Measurements from ENCODE around the gene ZDBF2. TPM values are rescaled to one million over a fixed set of nuclear protein-coding genes. Genes with fewer than 3 reads are reported as not detected.

Gene ZDBF2
- total RNA-seq, 4 donors from 2014 or later, result 2.6 to 12.4 (median 4.5) TPM

- H3K36me3 ChIP-seq, result no peaks in the 10 kb centered on the region
- TF ChIP-seq POLR2A (IDR thresholded peaks at IDR 0.05), result no peak
- TF ChIP-seq CTCF (IDR thresholded peaks at IDR 0.05), result no peak
Observed at GRCh38 chr2:206343144-206343543, 68.7 kb downstream of the ZDBF2 start.

DNA sequence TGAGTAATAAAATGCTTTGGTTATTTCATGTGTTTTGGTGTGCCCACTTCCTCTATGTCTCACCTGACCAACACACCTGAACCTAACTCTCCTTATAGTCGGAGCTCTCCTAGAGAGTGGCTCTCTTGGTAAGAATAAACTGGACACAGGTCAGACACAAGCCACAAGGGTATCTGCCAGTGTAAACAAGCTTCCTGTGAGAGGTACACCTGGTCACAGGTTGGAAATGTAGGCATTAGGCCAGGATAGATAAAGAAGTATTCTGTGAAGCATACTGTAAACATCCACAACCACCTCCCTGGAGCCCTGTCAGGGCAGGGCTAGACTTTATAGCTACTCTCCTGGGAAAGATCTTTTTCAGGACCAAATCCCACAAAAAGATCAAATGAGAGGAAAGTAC, 69.4 kb downstream of the ZDBF2 start:
- no peak overlapping the region for H3K4me3 ChIP-seq
- no peak overlapping the region for H3K27ac ChIP-seq
- DNase-seq, result no peak
- H3K27me3 ChIP-seq, result no peaks in the 10 kb centered on the region
- H3K4me1 ChIP-seq, result no peaks in the 10 kb centered on the region
- H3K36me3 ChIP-seq, result no peaks in the 10 kb centered on the region
- no peaks in the 10 kb centered on the region for H3K9me3 ChIP-seq
- no peak for TF ChIP-seq POLR2A (IDR thresholded peaks at IDR 0.05)
- no peak for TF ChIP-seq CTCF (IDR thresholded peaks at IDR 0.05)

More at GRCh38 chr2:206343144-206343543, 68.7 kb downstream of the ZDBF2 start:
- Histone ChIP-seq H3K9me3 (no peaks in the 10 kb centered on the region), H3K4me1 (no peaks in the 10 kb centered on the region), H3K27ac (no peak overlapping the region), H3K4me3 (no peak overlapping the region), H3K27me3 (no peaks in the 10 kb centered on the region)
- no peak for DNase-seq

GRCh38 chr2:206345606-206346005, 71.1 kb downstream of the ZDBF2 start:
- Histone ChIP-seq H3K27me3 (no peaks in the 10 kb centered on the region), H3K4me1 (no peaks in the 10 kb centered on the region)
- no peak for TF ChIP-seq CTCF (IDR thresholded peaks at IDR 0.05)
- no peak for TF ChIP-seq POLR2A (IDR thresholded peaks at IDR 0.05)

DNA sequence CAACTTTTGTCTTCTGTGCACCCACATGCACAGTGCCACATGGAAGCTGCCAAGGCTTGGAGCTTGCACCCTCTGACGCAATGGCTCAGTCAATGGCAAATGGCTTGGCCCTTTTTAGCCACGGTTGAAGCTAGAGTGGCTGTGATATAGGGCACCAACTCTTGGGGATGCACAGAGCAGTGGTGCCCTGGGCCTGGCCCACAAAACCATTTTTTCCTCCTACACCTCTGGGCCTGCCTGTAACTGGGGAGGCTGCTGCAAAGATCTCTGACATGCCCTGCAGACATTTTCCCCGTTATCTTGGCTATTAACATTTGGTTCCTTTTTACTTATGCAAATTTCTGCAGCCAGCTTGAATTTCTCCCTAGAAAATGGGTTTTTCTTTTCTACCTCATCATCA, 74.9 kb downstream of the ZDBF2 start:
- Histone ChIP-seq H3K4me1 (no peaks in the 10 kb centered on the region), H3K9me3 (no peaks in the 10 kb centered on the region), H3K27me3 (no peaks in the 10 kb centered on the region), H3K27ac (no peak overlapping the region), H3K4me3 (no peak overlapping the region), H3K36me3 (no peaks in the 10 kb centered on the region)
- no peak for TF ChIP-seq POLR2A (IDR thresholded peaks at IDR 0.05)
- TF ChIP-seq CTCF (IDR thresholded peaks at IDR 0.05), result no peak
- no peak for DNase-seq

More at GRCh38 chr2:206345606-206346005, 71.1 kb downstream of the ZDBF2 start:
- H3K4me3 ChIP-seq, result no peak overlapping the region
- H3K9me3 ChIP-seq, result no peaks in the 10 kb centered on the region
- no peak overlapping the region for H3K27ac ChIP-seq
- no peaks in the 10 kb centered on the region for H3K36me3 ChIP-seq
- DNase-seq, result no peak

DNA sequence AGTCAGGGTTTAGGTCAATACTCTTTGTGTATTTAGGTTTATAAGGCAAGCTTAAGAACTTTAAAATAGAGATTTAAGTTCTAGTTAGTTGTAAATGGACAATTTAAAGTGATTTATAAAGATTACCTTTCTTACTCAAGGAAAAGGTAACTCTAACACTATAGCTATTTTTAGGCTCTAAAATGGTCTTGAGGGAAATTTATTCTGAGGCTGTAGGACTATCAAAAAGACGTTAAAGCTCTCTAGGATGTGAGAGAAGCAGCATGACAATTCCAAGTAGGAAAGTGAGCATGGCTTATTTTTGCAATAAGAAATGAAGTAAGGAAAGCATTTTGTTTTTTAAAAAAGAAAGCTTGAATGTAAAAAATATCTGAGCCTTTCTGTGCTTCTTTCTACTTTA, 78.1 kb downstream of the ZDBF2 start:
- Histone ChIP-seq H3K27ac (no peak overlapping the region), H3K4me3 (no peak overlapping the region), H3K4me1 (no peaks in the 10 kb centered on the region), H3K36me3 (no peaks in the 10 kb centered on the region), H3K9me3 (no peaks in the 10 kb centered on the region), H3K27me3 (no peaks in the 10 kb centered on the region)
- TF ChIP-seq POLR2A (IDR thresholded peaks at IDR 0.05) (no peak), CTCF (IDR thresholded peaks at IDR 0.05) (no peak)
- DNase-seq, result no peak

DNA sequence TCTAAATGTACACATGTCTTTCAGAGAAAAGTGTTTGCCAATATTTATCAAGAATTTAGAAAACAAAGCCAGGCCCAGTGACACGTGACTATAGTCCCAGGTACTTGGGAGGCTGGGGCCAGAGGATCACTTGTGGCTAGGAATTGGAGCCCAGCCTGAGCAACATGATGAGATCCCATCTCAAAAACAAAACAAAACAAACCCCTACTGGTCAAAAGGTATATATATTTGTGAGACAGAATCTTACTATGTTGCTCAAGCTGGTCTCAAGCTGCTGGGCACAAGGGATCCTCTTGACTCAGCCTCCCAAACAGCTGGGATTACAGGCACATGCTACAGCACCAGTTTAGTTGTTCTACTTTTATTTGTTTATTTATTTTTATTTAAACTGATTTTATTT, 79.2 kb downstream of the ZDBF2 start:
- no peaks in the 10 kb centered on the region for H3K27me3 ChIP-seq
- no peak for DNase-seq
- H3K27ac ChIP-seq, result no peak overlapping the region
- no peaks in the 10 kb centered on the region for H3K9me3 ChIP-seq
- H3K36me3 ChIP-seq, result no peaks in the 10 kb centered on the region
- no peak for TF ChIP-seq CTCF (IDR thresholded peaks at IDR 0.05)
- TF ChIP-seq POLR2A (IDR thresholded peaks at IDR 0.05), result no peak
- H3K4me3 ChIP-seq, result no peak overlapping the region
- no peaks in the 10 kb centered on the region for H3K4me1 ChIP-seq
